PC-3 (cell line): ENCODE data around the gene ICAM4.

Source experiments
- CTCF ChIP-seq: fragments of 300-600 bp; sonication (generic); conservative IDR thresholded peaks from 2 replicates; pipeline ENCODE4 v1.5.1; 2017; ENCODE audit warnings: antibody characterized with exemption, low read depth, mild to moderate bottlenecking, low read length
- EZH2 ChIP-seq: fragments of 300-600 bp; sonication (generic); IDR thresholded peaks from one replicate; pipeline ENCODE4 v1.6.1; 2017; ENCODE audit warnings: antibody characterized with exemption, mild to moderate bottlenecking, low read length; ENCODE audit not compliant: unreplicated experiment
- EZH2phosphoT487 ChIP-seq: fragments of 300-600 bp; sonication (generic); IDR thresholded peaks from 2 replicates; pipeline ENCODE4 v1.6.1; 2018; ENCODE audit warnings: mild to moderate bottlenecking, antibody characterized with exemption, low read length, borderline replicate concordance

GRCh38 chr19:10262771-10263170, 24.0 kb upstream of the ICAM4 start:
- TF ChIP-seq CTCF (no peak), EZH2 (no peak), EZH2phosphoT487 (no peak)
